Omental fat pad (tissue), 4 donors: ENCODE data around the gene UROC1. TPM values are rescaled to one million over a fixed set of nuclear protein-coding genes. Genes with fewer than 3 reads are reported as not detected.

ENCODE experiments used
- ATAC-seq: fragments of 150-250 bp; one replicate; pipeline ENCODE4 v1.9.1; 2016; ENCODE audit warnings: mild to moderate bottlenecking, moderate library complexity; ENCODE audit not compliant: low FRiP score
- DNase-seq: peaks from one replicate; pipeline ENCODE4 v3.0.0-alpha.2; 2019; ENCODE audit warnings: low spot score
- total RNA-seq, 4 donors: library from RNA; depleted of rRNA; stranded (reverse); fragments of >200 nt; gene quantifications; one replicate each; pipeline ENCODE4 v1.1.0, GENCODE V29; 2016
- TF ChIP-seq, protein P1 (sequence below), 3 donors: fragments of 450-650 bp; IDR thresholded peaks; one replicate each; pipeline ENCODE4 v1.5.1; 2016 to 2017; ENCODE audit warnings: antibody characterized with exemption in 3 of 3, mild to moderate bottlenecking in 3 of 3, moderate library complexity in 2 of 3

UROC1 gene
- total RNA-seq, 4 donors from 2014 or later: not detected

- DNase-seq (peak; percentile 13), ATAC-seq (no peak)
- TF ChIP-seq, protein P1, sequence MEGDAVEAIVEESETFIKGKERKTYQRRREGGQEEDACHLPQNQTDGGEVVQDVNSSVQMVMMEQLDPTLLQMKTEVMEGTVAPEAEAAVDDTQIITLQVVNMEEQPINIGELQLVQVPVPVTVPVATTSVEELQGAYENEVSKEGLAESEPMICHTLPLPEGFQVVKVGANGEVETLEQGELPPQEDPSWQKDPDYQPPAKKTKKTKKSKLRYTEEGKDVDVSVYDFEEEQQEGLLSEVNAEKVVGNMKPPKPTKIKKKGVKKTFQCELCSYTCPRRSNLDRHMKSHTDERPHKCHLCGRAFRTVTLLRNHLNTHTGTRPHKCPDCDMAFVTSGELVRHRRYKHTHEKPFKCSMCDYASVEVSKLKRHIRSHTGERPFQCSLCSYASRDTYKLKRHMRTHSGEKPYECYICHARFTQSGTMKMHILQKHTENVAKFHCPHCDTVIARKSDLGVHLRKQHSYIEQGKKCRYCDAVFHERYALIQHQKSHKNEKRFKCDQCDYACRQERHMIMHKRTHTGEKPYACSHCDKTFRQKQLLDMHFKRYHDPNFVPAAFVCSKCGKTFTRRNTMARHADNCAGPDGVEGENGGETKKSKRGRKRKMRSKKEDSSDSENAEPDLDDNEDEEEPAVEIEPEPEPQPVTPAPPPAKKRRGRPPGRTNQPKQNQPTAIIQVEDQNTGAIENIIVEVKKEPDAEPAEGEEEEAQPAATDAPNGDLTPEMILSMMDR (IDR thresholded peaks at IDR 0.05): no peak
These were observed 33.7 kb upstream of the UROC1 start for GRCh38 chr3:126551121-126551838.

- DNase-seq: peak; percentile 18
- TF ChIP-seq, protein P1 (IDR thresholded peaks at IDR 0.05): no peak
- ATAC-seq: no peak
These were observed 33.0 kb upstream of the UROC1 start for GRCh38 chr3:126550488-126551051.

DNA sequence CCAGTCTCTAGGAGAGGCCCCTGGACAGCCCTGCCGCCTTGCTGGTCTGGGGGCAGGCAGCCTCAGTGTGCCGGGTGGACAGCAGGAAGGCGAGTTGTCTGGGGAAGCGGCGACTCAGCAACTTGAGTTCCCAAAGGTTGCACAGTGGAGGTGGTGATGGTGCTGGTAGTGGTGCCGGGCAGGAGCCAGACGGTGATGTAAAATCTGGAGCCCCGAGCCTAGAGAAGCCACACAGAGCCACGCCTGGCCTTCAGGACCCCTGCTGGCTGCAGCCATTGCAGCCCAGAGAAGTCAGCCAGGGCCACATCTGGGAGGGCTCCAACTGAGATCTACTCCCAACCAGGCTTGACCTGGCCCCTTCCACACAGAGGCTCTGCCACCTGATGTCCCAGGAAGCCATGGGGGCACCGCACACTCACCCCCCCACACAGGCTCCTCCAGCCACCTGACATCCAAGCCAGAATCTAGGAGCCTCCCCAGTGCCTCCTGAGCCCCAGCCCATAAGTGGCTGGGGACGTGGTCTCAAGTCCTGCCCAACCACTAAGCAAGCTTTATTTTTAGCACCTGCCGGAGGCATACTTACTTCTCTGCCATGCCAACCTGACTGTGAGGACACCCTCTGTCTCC is 32.4 kb upstream of the UROC1 start:
- ATAC-seq (no peak), DNase-seq (peak; percentile 10)
- TF ChIP-seq, protein P1 (IDR thresholded peaks at IDR 0.05): no peak

- no peak for ATAC-seq
- no peak for DNase-seq
- TF ChIP-seq, protein P1 (IDR thresholded peaks at IDR 0.05): no peak
These were observed 31.2 kb upstream of the UROC1 start for GRCh38 chr3:126548556-126549466.

- ATAC-seq (no peak), DNase-seq (peak; percentile 9)
- TF ChIP-seq, protein P1 (IDR thresholded peaks at IDR 0.05): no peak
These were observed 30.1 kb upstream of the UROC1 start for GRCh38 chr3:126547721-126548120.

DNA sequence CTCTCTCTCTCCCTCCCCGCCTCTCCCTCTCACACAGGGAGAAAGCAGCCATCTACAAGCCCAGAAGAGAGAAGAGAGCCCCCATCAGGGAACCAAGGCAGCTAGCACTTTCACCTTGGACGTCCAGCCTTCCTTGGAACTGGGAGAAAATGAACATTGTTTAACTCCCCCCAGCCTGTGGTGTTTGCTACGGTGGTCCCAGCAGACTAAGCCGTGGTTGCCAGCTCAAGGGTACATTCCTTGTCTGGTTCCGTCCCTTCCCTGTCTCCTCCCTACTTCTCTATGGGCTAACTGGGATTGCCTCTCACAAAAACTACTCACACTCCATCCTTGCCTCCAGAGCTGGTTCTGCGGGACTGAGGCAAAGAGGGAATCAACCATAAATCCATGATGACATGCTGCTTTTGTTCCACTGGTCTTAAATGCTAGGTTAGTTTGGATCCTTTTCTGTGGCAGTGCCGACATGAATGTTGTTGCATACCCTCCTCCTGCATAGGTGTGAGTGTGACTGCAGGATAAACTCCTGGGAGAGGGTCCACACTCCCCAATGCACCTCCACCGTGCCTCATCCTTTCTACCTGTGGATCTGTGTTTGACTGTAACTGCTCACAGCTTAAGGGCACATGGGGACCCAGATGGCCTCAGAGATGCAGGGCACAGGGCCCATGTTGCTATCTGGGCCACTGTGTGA is 29.1 kb upstream of the UROC1 start:
- no peak for DNase-seq
- ATAC-seq: no peak
- TF ChIP-seq, protein P1 (IDR thresholded peaks at IDR 0.05): no peak
